NOMO-1 (cell line): ENCODE measurements around the gene ABCA13.
A peak's percentile ranks its signal among the peaks of the same experiment; 100 is the strongest.

Source experiments
- DNase-seq, 2 experiments: peaks; one replicate each; lab custom pipeline; 2025; ENCODE audit not compliant: unreplicated experiment in 2 of 2; lab: John Stamatoyannopoulos, UW

Gene ABCA13

DNA sequence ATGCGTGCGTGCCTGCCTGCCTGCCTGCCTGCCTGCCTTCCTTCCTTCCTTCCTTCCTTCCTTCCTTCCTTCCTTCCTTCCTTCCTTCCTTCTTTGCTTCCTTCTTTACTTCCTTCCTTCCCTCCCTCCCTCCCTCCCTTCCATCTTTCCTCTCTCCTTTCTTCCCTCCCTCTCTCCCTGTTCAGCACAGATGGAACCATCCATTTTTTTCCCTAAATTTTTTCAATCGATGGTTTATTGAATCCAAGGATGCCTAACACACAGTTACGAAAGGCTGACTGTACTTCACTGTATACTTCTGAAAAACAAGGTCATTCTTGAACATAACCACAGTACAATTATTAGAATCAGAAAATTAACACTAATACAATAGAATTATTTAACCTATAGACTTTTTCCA lies 53.8 kb downstream of the ABCA13 start:
- DNase-seq, result no peak

DNA sequence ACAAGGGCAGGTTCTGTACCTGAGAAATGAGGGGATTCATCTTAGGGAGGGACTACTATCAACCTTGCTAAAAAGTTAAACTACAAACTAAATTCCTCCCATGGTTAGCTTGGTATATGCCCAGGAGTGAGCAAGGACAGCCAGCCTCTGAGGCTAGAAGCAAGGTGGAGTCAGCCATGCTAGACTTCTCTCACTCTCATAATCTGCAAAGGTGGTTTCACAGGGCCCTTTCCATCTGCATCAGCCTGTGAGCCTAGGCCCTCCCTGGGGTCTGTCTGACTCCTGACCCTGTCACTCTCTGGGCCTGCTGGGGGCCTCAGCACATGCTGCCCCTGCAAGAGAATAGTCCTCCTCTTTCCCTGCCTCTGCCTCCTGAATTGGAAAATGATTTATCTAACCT lies 66.1 kb downstream of the ABCA13 start:
- DNase-seq, result no peak

DNA sequence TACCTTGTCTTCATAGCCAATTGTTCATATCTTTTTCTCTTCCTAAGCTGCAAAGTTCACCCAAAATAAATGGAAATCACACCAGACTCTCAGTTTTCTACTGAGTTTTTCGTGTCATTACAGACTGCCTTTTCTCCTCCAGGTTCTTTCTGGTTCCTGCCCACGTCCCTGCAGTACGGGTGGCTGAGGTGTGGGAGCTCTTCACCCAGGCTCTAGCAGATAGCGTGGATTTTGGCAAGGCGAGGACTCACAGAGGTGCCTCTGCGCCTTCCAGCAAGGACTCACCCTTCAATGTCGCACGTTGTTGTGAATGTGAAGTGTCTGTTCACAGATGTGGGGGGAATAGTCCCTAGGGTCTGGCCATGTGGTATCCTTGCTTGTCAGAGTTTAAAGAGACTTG lies 71.6 kb downstream of the ABCA13 start:
- DNase-seq, result no peak

DNA sequence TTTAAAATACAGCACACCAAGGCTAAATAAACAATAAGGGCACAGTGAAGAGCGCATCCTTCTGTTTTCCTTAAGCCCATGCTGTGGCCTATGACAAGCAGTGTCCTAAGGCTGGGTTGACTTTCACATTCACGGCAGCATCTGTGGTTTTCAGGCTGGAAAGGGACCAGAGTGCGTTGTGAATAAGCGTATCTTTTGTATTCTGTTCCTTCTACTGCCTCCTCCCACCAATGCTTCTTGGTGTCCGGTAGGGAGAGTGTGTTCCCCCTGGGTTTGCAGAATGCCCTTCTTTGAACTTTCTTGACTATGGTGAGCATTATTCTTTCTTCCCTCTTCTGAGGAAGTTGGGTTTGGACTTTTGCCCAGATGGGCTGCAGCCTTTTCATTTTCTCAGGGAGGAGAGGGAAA lies 73.6 kb downstream of the ABCA13 start:
- DNase-seq, result no peak

DNA sequence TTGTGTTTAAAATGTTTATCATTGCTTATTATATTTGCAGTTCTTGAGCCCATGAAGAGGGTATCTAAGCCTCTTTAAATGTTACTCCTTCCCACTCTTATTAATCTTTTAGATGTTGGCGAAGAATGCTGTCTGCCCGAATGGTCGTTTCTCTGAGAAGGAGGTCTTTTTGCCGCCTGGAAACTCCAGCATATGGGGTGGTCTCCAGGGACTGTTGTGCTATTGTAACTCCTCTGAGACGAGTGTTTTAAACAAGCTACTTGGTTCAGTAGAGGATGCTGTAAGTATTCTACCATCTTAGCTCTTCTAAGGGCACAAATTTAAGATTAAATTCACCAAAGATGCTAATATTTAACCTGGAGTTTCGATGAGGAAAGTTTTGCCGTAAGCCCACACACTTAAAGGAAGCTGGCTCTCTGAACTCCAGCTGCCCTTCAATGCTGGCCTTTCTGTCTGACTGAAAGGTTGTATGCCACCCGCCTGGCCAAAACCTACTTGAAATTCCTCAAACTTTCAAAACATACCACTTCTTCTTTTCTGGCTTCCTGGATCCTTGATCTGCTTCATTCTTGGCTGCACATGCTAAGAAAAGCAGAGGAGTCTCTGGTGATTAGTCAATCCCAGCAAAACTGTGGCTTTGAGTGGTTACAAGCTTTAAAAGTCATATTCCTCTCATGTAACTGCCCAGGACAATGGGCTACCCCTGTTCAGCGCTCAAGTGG lies 74.7 kb downstream of the ABCA13 start:
- DNase-seq, result peak; percentile 42 to 54

DNA sequence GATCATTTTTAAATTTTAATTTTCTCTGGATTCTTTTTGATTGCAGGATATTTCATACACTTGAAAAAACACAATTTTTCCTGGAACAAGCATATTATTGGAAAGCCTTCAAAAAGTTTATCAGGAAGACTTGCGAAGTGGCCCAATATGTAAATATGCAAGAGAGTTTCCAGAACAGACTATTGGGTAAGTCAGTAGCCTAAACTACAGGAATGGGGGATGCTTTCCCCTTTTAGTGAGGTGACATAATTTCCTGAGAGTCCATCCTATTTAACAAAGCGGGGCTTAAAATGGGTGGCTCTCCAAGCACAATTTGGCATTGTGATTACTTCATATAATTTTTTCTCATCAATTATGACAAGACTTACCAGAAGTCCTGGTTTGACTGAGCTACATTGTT lies 77.9 kb downstream of the ABCA13 start:
- no peak for DNase-seq

DNA sequence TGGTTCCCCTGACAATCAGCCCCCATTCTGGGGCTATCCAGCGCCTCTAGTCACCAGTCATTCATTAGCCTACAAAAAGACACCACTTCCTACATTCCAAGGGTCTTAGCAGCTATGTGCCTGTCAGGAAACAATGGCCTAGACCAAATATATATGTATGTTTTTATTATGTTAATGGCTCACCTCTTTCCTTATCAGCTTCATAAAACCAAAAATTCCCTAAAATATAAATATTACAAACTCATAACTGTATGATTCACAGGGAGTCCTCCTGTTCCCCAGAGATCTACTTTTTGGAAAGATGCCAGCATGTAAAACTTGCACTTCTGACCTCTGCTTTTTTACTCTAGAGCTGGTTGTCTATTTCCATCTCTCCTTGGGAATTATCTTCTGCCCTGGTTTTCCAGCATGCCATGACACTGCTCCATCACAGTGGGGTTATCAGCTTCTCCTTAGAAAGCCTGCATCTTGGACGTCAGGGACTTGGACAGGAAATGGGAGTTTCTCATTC lies 79.2 kb downstream of the ABCA13 start:
- no peak for DNase-seq

DNA sequence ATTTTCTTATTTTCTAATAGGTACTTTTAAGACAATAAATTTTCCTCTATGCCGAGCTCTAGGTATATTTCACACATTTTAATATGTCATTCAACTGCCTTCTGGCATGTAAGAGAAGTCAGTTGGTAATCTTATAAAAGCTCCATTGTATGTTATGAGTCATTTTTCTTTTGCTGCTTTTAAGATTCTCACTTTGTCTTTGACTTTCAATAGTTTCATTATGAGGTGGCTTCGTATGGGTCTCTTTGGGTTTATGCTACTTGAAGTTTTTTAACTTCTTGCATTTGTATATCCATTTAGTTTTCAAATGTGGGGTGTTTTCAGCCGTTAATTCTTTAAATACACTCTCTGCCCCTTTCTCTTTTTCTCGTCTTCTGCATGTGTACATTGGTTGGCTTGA lies 80.5 kb downstream of the ABCA13 start:
- no peak for DNase-seq

DNA sequence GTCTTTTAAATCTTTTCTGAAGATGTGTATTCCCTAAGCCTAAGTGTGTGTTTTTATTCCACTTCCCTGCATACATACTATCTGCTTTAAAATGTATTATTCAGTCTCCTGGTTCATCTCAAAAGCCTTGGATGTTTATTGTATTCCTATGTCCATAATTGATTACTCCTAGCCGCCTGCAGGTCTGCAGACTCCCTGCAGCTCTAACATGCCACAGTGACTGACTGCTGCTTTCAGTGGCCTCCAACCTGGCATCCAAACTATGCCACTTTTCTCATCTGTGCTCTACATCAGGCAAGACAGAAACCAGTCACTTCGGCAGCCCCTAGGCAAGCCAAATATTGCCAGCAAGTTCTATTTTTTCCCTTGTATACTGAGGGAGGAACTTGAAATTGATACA lies 81.7 kb downstream of the ABCA13 start:
- DNase-seq, result no peak

DNA sequence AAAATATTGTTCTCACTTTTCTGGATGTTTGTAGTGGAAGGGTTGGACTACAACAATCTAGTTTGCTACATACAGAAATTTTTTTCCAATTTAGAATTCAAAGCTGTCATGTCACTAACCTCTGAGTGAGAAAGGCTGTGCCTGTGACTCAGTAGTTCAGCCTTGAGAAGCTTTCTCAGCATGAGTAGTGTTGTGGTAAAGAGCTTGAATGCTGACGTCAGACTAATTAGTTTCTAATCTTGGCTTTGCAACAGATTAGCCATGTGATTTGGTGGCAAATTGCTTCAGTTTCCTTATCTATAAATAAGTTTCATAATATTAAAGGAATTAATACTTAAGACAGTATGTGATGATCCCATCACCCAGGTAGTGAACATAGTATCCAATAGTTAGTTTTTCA lies 83.8 kb downstream of the ABCA13 start:
- DNase-seq, result no peak

DNA sequence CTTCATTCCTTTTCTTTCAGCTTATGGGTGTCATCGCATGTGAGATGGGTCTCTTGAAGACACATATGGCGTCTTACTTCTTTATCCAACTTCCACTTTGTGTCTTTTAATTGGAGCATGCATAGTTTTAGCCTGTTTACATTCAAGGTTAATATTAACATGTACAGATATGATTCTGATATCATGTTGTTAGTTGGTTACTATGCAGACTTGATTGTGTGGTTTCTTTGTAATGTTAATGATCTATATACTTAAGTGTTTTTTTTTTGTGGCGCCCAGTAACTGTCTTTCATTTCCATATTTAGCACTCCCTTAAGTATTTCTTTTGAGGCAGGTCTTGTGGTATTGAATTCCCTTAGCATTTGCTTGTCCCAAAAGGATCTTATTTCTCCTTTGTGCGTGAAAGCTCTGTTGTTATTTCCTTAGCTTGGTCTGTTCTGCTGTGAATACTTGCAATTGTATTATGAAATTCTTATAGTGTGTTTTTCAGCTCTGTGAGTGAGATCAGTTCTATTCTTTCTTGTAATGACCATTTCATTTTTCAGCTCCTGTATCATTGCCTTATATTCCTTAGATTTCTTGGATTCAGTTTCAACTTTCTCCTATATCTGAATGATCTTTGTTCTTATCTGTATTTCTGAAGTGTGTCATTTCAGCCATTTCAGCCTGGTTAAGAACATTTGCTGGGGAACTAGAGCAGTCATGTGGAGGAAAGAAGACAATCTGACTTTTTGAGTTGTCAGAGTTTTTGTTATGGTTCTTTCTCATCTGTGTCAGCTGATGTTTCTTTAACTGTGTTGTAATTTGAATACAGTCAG lies 88.4 kb downstream of the ABCA13 start:
- DNase-seq, result no peak

DNA sequence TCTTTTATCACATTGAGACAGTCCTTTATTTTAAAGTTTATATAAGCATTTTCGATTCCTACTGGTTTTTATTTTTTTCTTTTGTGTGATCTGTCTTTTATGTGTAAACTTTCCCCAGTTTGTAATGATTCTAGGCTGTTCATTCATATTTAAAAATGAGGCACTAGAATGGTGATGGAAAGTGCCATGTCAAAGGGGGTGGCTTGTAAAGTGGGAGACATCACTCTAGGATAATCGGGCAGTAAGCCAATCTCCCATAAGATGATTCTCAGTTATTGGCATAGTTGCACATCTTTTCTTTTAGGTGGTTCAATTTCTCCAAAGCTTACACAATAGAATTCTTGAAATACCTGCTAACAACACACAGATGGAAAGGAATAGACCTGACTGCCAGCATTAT lies 90.4 kb downstream of the ABCA13 start:
- no peak for DNase-seq

DNA sequence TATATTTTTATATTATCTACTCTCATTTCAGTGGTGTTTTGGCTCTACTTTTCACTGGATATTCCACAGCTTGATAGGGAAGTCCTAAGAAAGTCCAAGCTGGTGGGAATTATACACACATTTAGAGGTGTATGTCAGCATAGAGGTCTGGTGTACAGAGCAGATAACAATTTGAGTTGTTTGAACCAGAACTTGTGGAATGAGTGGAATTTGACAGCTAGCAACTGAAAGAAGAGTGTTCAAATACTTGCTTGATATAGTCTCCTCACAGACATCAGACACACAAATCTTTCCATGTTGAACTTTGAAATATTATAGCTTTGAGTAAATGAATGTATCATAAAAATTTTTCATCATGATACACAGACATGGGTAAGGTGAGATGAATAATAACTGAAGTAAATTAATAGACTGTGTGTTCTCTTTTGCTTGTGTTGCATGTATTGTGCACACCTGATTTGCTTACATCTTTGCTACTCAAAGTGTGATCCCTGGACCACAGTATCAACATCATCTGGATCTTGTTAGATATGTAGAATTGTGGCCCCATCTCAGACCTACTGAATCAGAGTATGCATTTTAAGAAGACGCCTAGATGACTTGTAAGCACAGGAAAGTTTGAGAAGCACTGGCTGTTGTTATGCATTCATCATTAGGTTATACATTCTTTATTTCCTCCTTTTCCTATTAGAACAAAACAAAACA lies 91.5 kb downstream of the ABCA13 start:
- no peak for DNase-seq

DNA sequence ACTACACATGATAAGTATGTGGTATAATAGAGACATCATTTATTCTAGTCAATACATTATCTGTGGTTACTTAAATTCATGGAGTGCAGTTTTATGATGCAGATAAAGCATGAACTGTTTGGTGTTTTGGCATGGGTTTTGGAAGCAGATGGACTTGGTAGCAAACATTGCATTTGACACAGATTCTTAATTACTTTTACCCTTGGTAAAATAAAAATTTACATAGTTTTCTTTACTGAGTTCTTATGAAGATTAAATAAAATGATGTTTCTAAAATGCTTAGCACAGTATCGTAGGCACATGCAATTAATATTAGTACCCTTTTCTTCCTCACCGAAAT lies 92.0 kb downstream of the ABCA13 start:
- DNase-seq, result no peak

DNA sequence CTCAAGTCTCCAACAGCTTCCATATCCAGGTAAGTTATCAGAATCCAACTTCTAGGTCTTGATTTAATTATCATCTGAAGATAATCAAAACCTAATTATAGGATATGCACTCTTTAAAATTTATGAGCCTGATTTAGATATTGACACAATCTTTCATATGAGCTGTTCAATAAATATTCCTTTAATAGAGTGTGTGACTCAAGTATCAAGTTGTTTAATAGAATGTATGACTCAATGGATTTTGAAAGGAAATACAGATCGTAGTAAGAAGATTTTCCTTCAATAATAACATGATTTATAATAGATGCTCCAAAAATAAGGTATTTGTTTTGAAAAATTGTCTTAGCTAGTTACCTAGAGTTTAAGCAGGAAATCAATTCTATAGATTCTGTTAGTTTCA lies 97.8 kb downstream of the ABCA13 start:
- no peak for DNase-seq

DNA sequence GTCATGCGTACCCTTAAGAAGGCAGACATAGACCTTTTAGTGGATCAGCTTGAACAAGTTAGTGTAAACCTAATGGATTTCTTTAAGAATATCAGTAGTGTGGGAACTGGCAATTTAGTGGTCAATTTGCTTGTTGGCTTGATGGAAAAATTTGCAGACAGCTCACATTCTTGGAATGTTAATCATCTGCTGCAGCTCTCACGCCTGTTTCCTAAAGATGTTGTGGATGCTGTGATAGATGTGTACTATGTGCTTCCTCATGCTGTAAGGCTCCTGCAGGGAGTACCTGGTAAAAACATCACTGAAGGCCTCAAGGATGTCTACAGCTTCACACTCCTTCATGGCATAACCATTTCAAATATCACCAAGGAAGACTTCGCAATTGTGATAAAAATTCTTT lies 103.4 kb downstream of the ABCA13 start:
- no peak for DNase-seq

DNA sequence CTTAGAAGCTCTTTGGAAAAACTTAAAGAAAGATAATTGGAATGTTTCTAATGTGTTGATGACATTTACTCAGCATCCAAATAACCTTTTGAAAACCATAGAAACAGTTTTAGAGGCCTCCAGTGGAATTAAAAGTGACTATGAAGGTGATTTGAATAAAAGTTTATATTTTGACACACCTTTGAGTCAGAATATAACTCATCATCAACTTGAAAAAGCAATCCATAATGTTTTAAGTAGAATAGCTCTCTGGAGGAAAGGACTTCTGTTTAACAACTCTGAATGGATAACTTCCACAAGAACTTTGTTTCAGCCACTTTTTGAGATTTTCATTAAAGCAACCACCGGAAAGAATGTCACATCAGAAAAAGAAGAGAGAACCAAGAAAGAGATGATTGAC lies 108.2 kb downstream of the ABCA13 start:
- no peak for DNase-seq

DNA sequence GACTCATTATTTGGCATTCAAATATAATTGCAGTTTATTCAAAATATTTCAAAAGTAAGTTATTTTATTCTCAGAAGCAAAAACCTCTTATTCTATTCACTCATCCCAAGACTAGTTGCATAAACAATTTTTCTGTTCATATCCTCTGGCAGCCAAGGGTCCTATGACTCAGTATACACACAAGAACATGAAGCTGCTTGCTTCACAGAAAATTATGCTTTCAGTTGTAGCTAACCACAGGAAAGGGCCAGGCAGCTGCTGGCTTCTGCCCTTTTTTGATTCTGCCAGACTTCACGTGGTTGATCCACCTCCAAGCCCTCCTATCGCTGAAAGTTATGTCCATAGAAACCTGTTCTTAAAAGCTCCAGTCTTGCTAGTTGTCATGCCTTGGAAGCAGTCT lies 108.8 kb downstream of the ABCA13 start:
- no peak for DNase-seq

DNA sequence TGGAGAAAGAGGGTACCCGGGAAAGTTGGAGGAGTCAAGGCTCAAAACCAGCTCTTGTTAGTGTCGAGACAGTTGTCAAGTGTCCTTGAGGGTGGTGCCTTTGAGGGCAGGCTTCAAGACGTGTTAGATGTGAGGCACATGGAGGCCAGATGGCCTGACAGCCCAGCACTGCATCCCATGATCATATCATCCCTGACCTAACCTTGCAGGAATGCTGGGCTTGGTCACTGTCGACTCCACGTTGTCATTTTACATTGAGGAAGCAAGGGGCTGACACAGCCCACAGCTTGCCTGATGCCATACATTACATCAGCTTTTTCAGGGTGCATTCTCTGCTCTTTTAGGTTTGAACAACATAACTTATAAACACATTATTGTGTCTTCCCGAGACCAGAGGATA lies 114.1 kb downstream of the ABCA13 start:
- DNase-seq, result no peak

DNA sequence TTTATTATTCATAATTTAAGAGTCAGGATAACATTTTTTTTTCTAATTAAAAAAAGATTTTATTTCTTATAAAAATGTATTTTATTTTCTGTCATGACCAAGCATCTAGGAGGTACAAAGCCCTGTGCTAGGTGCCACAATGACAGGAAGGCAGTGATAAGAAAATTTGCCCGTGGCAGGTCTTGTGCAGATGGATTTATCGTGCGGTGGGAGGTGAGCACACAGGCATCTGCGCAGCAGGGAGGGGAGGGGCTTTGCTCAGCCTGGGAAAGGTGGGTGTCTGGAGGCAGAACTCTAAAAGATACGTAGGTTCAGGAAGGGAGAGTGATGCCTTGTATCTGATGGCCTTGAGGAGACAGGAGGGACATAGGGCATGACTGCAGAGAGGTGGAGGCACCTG lies 115.6 kb downstream of the ABCA13 start:
- no peak for DNase-seq

DNA sequence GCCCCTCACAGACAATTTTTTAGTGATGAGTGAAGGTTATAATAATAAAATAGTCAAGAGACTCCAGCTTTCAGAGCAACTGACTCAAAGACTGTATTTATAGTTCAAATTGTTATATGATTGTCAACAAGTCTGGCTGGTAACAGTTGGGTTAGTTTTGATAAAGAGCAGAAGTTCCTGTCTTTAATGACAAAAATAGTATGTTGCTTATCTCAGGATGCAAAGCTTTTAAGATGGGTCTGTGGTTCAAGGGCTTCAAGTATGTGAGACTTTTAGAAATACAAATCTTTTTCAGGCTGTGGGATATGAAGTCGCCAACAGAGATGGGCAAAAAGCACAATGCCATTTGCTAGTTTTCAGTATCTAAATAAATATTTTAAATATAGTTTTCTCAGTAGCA lies 118.4 kb downstream of the ABCA13 start:
- DNase-seq, result no peak

DNA sequence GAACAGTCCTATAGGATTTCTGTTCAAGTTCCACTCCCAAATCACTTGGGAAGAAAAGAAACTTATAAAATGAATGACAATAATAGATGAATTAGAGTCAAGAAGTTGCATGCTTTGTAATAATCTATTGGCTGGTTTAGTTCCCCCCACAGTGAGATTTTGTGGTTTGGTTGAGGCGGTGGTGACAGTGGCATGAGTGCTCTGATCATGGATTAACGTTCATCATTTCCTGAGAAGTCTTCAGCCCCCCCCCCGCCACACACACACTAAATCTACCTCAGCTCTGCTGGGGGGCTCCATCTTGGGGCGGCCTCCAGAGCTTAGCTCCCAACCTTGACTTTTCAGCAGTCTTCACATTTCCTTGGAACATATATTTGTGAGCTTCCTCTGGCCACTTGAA lies 121.7 kb downstream of the ABCA13 start:
- DNase-seq, result no peak
